Superior temporal gyrus (tissue), 1 donor: ENCODE measurements around the gene SAFB.

Experiments
- DNase-seq: peaks from one replicate; pipeline ENCODE4 v3.0.0-alpha.2; 2016; ENCODE audit errors: extremely low spot score

Gene SAFB

GRCh38 chr19:5666921-5667610 is 44.2 kb downstream of the SAFB start:
- DNase-seq: no peak

GRCh38 chr19:5667751-5668271 is 44.9 kb downstream of the SAFB start:
- DNase-seq: no peak

- no peak for DNase-seq
Observed at GRCh38 chr19:5669212-5669611, 46.3 kb downstream of the SAFB start.

GRCh38 chr19:5671600-5671999 is 48.7 kb downstream of the SAFB start:
- no peak for DNase-seq

- DNase-seq: no peak
Observed at GRCh38 chr19:5672708-5673459, 50.0 kb downstream of the SAFB start.

GRCh38 chr19:5673752-5674151 is 50.9 kb downstream of the SAFB start:
- DNase-seq: no peak

GRCh38 chr19:5674714-5675113 is 51.8 kb downstream of the SAFB start:
- DNase-seq: no peak

GRCh38 chr19:5676105-5676771 is 53.4 kb downstream of the SAFB start:
- DNase-seq: no peak

GRCh38 chr19:5676772-5677105 is 53.9 kb downstream of the SAFB start:
- no peak for DNase-seq

- DNase-seq: no peak
Observed at GRCh38 chr19:5677136-5677535, 54.3 kb downstream of the SAFB start.

- no peak for DNase-seq
Observed at GRCh38 chr19:5677580-5677979, 54.7 kb downstream of the SAFB start.

- no peak for DNase-seq
Observed at GRCh38 chr19:5678071-5678718, 55.3 kb downstream of the SAFB start.

- DNase-seq: no peak
Observed at GRCh38 chr19:5679289-5680083, 56.6 kb downstream of the SAFB start.

GRCh38 chr19:5680084-5680436 is 57.2 kb downstream of the SAFB start:
- DNase-seq: no peak

GRCh38 chr19:5680437-5681368 is 57.8 kb downstream of the SAFB start, which contains the start of the genes HSD11B1L and MICOS13:
HSD11B1L (plus strand) TSS chr19:5681027; CDS start chr19:5684833, 3,806 bp downstream.
MICOS13 (minus strand) TSS chr19:5680516; CDS start chr19:5680486, 30 bp downstream.
- DNase-seq: peak; percentile 99

- DNase-seq: no peak
Observed at GRCh38 chr19:5681391-5682106, 58.7 kb downstream of the SAFB start.

GRCh38 chr19:5682107-5682482 is 59.2 kb downstream of the SAFB start:
- no peak for DNase-seq

- no peak for DNase-seq
Observed at GRCh38 chr19:5683177-5683886, 60.4 kb downstream of the SAFB start.
